Measurements from ENCODE around the gene REM1.
"Not testable (repeated sequence)": the region's sequence is repeated elsewhere in the genome, so short reads cannot be mapped to it uniquely, and the experiment has no call there.

REM1 gene

DNA sequence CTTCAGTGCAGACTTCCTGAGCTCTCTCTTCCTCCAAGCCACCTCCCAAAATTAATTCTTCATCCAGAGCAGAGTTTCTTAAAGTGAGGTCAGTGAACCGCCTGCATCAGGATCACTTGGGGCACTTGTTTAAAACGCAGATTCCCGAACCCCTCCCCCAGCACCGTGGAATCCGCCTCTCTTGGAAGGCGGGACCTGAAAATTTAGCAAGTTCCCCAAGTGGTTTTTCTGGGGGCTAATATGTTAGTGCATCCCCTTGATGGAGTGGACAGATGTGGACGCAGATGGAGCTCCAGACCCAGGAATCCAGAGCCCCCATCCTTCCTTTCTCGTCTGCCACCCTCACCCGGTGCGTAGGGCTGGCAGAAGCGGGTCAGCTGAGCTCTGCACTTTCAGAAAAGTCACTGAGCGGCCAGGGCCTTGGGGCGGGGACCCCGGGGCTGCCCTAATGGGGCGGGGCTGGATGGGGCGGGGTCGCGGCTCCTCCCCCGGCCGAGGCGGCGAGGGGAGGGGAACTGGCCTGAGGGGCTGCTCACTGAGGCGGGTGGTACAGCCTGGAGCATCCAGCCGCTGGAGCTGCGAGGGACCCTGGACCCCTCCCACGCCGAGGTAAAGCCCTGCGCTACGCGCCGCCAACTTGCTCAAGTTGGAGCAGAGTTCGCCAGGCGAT, at the start of gene REM1, which contains the start of gene DEFB124:
Gene REM1 (plus strand): TSS at position 531 of the 670 bp plus-strand sequence. CDS start 1,158 bp downstream, outside the sequence.
Gene DEFB124 (minus strand): TSS at position 370 of the 670 bp plus-strand sequence. CDS start 2,114 bp downstream, outside the sequence.
- DNase-seq: no peak

DNA sequence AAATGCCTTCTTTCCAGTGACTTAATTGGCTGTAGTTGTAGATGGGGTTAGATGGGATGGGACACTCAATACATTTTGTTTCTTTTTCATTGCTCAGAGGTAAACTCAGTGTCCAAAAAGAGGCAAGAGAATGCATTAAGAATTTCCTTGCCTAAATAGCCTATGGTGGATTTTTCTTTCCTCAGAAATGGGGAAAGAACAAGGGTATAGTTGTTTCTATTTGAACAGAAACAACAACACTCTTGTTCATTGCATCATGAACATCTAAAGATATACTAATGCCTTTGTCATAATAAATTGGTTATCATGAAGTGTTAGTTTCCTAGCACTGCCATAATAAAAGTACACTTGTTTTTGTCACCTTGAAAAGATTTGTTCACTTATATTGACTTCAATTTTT, 49.3 kb upstream of the REM1 start:
- DNase-seq: no peak

DNA sequence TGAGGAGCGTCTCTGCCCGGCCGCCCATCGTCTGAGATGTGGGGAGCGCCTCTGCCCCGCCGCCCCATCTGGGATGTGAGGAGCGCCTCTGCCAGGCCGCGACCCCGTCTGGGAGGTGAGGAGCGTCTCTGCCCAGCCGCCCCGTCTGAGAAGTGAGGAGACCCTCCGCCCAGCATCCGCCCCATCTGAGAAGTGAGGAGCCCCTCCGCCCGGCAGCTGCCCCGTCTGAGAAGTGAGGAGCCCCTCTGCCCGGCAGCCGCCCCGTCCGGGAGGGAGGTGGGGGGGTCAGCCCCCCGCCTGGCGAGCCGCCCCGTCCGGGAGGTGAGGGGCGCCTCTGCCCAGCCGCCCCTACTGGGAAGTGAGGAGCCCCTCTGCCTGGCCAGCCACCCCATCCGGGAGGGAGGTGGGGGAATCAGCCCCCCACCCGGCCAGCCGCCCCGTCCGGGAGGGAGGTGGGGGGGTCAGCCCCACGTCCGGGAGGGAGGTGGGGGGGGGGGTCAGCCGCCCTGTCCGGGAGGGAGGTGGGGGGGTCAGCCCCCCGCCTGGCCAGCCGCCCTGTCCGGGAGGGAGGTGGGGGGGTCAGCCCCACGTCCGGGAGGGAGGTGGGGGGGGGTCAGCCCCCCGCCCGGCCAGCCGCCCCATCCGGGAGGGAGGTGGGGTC, 48.1 kb upstream of the REM1 start:
- not testable (repeated sequence) for DNase-seq

DNA sequence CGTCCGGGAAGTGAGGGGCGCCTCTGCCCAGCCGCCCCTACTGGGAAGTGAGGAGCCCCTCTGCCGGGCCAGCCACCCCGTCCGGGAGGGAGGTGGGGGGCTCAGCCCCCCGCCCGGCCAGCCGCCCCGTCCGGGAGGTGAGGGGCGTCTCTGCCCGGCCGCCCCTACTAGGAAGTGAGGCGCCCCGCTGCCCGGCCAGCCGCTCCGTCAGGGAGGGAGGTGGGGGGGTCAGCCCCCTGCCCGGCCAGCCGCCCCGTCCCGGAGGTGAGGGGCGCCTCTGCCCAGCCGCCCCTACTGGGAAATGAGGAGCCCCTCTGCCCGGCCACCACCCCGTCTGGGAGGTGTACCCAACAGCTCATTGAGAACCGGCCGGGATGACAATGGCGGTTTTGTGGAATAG, 47.5 kb upstream of the REM1 start:
- not testable (repeated sequence) for DNase-seq

DNA sequence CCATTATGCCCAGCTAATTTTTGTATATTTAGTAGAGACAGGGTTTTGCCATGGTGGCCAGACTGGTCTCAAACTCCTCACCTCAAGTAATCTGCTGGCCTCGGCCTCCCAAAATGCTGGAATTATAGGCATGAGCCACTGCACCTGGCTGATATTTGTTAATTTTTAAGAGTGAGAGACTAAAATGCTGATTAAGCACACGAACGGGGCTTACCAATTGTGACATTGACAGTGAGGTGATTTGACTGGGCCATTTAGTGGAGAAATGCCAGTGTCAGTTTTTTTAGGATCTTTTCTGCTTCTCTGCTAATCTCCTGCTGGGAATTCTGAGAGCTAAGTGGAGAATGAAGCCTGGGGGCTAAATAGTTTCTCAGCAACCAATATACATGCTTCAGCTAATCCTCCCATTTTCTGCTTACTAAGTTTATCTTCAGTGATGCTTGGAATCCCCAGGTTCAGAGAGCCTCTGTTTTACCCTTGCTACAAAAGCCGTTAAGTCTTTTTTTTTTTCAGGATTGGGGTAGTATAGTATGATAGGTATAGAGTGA, 44.4 kb upstream of the REM1 start:
- no peak for DNase-seq

- DNase-seq: no peak
Measured at GRCh38 chr20:31440012-31440659, 35.0 kb upstream of the REM1 start, which contains the start of gene DEFB123. TSS of gene DEFB123 (plus strand) at chr20:31440632. CDS start at chr20:31440699, 67 bp downstream.

DNA sequence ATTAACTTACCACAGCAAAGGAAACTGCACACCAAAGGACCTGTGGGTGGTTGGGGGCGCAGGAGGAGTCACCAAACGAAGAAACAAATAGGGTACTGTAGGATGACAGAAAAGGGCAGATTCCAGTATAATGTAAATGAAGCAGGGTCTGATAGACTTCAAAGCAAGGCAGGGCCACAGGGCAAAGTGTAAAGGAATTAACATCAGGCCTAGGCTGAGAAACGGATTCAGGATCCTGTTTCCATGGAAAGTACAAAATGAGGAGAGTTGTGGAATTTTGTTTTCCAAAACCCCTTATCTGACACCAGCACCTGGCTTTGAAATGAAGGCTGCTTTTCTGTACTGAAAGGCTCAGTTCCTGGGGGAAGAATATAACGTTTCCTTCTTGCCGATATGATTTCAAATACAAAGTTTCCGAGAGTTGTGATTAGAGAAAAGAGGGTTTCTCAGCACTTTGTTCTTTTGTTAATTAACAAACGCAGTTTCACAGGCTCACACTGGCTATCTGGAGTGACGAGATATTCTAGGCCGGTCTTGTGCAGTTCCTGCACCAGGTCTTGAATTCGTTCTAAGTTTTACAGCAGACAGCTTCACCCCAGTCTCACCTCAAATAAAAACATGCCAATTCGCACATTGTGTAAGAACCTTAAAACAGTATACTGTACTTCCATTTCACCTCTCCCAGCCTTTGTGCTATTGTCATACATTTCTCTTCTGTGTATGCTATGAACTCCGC, 28.8 kb upstream of the REM1 start:
- no peak for DNase-seq

- DNase-seq: no peak
Measured at GRCh38 chr20:31449511-31450414, 25.3 kb upstream of the REM1 start.

GRCh38 chr20:31452575-31452974, 22.5 kb upstream of the REM1 start:
- DNase-seq: no peak

GRCh38 chr20:31454361-31454760, 20.7 kb upstream of the REM1 start:
- DNase-seq: no peak

DNA sequence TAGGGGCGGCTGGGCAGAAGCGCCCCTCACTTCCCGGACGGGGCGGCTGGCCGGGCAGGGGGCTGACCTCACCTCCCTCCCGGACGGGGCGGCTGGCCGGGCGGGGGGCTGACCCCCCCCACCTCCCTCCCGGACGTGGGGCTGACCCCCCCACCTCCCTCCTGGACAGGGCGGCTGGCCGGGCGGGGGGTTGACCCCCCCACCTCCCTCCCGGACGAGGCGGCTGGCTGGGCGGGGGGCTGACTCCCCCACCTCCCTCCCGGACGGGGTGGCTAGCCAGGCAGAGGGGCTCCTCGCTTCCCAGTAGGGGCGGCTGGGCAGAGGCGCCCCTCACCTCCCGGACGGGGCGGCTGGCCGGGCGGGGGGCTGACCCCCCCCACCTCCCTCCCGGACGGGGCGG, 4.1 kb upstream of the REM1 start:
- not testable (repeated sequence) for DNase-seq

- no peak for DNase-seq
Measured at GRCh38 chr20:31472395-31473330, 2.4 kb upstream of the REM1 start.

GRCh38 chr20:31473331-31474096, 1.6 kb upstream of the REM1 start:
- no peak for DNase-seq

GRCh38 chr20:31474097-31474436, 1.0 kb upstream of the REM1 start:
- DNase-seq: no peak

DNA sequence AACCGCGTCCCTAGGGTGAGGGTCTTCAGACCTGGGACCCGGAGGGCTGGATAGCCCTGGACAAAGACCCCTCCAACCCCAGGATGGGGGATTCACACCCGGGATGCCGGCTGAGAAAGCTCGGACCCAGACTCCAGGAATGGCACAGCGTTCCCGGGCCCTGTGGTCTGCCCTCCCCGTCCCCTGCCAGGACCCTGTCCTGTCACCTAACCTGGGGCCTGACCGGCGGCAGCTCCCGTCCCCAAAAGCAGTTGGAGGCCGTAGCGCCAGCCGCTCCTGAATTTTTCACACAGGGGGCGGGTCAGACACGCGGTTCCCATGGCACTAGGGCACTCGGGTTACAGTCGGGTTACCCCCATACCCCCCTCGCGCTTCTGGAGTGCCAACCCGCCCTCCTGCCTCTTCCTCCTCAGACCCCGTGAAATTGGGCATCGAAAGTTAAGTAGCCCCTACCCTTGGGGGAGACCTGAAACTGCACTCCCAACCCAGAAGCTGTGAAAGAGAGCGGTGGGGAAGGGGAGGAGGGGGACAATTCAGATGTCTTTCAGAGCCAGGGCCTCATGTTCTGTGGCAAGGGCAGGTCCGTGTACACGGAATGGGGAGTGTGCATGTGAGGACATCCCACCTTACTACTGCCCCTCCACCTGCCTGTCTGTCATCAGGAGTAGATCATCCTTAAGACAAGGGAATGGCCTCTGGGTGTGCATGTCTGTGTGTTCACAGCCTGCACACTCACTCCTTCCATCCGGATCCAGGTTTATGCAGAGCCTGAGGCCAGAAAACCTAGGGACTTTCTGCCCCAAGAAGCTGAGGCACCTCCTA, 595 bp downstream of the REM1 start:
- no peak for DNase-seq

DNA sequence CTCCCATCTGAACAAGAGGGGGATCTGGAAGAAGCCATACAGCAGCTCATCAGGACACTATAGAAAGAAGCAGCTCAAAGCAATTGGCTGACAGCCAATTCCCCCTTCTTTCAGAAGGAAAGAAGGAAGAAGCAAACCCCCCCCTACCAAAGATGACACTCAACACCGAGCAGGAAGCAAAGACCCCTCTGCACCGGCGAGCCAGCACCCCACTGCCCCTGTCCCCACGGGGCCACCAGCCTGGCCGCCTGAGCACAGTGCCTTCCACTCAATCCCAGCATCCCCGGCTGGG, 1.2 kb downstream of the REM1 start:
- no peak for DNase-seq

DNA sequence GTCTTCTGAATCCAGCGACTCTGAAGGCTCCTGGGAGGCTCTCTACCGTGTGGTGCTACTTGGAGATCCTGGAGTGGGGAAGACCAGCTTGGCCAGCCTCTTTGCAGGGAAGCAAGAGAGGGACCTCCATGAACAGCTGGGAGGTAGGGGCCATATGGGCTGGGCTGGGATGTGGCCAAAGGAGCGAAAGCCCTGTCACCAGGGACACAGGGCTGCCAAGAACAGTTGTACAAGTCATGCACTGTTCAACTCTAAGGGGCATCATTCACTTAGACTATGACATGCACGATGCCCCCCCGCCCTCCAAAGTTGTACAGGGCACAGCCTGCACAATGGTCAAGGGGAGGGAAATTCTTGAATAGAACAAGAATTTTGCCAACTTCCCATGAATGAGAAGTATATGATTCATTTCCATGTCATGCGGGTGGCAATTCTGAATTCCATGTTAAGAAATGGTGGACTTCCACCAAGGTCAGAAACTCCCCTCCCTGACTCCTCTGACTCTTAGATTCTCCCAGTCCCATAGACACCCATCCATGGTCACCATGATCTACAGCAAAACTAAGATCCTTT, 1.6 kb downstream of the REM1 start:
- DNase-seq: no peak

DNA sequence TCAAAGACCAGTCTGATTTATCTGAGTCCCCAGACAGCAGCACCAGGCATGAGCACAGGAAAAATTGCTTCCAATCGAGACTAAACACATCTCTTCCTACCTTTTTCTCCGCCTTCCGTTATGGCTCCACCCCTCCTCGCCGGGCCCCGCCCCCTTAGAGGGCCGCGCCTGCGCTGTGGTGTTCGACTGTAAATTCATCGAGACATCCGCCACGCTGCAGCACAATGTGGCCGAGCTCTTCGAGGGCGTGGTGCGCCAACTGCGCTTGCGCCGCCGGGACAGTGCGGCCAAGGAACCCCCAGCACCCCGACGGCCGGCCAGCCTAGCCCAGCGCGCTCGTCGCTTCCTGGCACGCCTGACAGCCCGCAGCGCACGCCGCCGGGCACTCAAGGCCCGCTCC, 8.9 kb downstream of the REM1 start:
- no peak for DNase-seq

Data from DMS79 (cell line).